BLaER1 treated with 17β-estradiol and CSF1 and Interleukin-3, amounts not matched to agents 10 nM and 100 nM (cell line): ENCODE measurements around the gene INIP.

Experiments
- H3K27ac ChIP-seq, 11 experiments: shearing (Covaris generic); formaldehyde crosslinking; 2 replicates each; pipeline ENCODE4 v1.8.1; 2022
- H3K27me3 ChIP-seq, 11 experiments: shearing (Covaris generic); formaldehyde crosslinking; 2 replicates each; pipeline ENCODE4 v1.8.1; 2022
- H3K36me3 ChIP-seq, 11 experiments: shearing (Covaris generic); formaldehyde crosslinking; 2 replicates each; pipeline ENCODE4 v1.8.1; 2022
- H3K4me1 ChIP-seq, 10 experiments: shearing (Covaris generic); formaldehyde crosslinking; 2 replicates each; pipeline ENCODE4 v1.8.1; 2022
- H3K4me2 ChIP-seq, 11 experiments: shearing (Covaris generic); formaldehyde crosslinking; 2 replicates each; pipeline ENCODE4 v1.8.1; 2022
- H3K4me3 ChIP-seq, 10 experiments: shearing (Covaris generic); formaldehyde crosslinking; 2 replicates each; pipeline ENCODE4 v1.8.1; 2022
- H3K9ac ChIP-seq, 11 experiments: shearing (Covaris generic); formaldehyde crosslinking; 2 replicates each; pipeline ENCODE4 v1.8.1; 2022
- H3K9me3 ChIP-seq, 11 experiments: shearing (Covaris generic); formaldehyde crosslinking; replicated peaks in 1 of 11; 2 replicates each; pipeline ENCODE4 v1.8.1; 2022
- H4K20me1 ChIP-seq, 11 experiments: shearing (Covaris generic); formaldehyde crosslinking; 2 replicates each; pipeline ENCODE4 v1.8.1; 2022
- Cebpa-rat ChIP-seq, 11 experiments: shearing (Covaris generic); IDR thresholded peaks; 2 replicates each; pipeline ENCODE4 v1.8.1; 2022

The INIP gene

DNA sequence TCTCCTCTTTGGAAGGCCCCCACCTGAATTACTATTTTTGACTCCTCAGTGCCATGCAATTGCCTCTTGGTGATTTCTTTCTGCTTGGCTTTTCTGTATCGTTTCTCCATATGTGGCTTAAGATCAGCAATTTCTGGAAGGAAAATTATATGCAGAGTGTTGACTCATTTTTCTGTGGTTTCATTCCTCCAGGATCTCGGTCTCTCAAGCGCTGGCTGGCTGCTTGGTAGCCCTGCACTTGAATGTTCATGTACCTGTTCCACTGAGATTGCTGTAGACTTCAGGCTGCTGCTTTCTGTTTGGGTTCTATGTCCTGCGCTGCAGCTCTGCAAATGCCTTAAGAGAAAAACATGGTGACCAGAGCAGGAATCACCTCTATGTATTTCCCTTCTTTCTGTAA lies 77.6 kb downstream of the INIP start:
- TF ChIP-seq Cebpa-rat (IDR thresholded peaks at IDR 0.05), result no peak
- Histone ChIP-seq H3K4me2 (no peak overlapping the region), H3K36me3 (peaks cover 23 to 56% (median 35%) of the 10 kb centered on the region in 11 experiments), H3K4me3 (no peak overlapping the region), H3K9ac (no peak overlapping the region), H3K27me3 (no peaks in the 10 kb centered on the region), H3K27ac (no peak overlapping the region), H3K4me1 (no peaks in the 10 kb centered on the region), H3K9me3 (peaks cover 28 to 44% (median 37%) of the 10 kb centered on the region in 11 experiments), H4K20me1 (no peaks in the 10 kb centered on the region)
